Measurements from ENCODE around the gene CAMK1D.

Gene CAMK1D

GRCh38 chr10:12644380-12645144, 295.2 kb downstream of the CAMK1D start:
- TF ChIP-seq EZH2 (IDR thresholded peaks at IDR 0.05; ENCODE audit: borderline replicate concordance, low read length) = no peak
- TF ChIP-seq, protein P1, sequence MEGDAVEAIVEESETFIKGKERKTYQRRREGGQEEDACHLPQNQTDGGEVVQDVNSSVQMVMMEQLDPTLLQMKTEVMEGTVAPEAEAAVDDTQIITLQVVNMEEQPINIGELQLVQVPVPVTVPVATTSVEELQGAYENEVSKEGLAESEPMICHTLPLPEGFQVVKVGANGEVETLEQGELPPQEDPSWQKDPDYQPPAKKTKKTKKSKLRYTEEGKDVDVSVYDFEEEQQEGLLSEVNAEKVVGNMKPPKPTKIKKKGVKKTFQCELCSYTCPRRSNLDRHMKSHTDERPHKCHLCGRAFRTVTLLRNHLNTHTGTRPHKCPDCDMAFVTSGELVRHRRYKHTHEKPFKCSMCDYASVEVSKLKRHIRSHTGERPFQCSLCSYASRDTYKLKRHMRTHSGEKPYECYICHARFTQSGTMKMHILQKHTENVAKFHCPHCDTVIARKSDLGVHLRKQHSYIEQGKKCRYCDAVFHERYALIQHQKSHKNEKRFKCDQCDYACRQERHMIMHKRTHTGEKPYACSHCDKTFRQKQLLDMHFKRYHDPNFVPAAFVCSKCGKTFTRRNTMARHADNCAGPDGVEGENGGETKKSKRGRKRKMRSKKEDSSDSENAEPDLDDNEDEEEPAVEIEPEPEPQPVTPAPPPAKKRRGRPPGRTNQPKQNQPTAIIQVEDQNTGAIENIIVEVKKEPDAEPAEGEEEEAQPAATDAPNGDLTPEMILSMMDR (IDR thresholded peaks at IDR 0.05; ENCODE audit: low read length) = no peak
- H2AFZ ChIP-seq (ENCODE audit: low read length) = no peak overlapping the region
- no peaks in the 10 kb centered on the region for H3F3A ChIP-seq (ENCODE audit: insufficient read depth, low read length)
- H3K27ac ChIP-seq (ENCODE audit: low read depth, low read length, poor library complexity, severe bottlenecking) = no peak overlapping the region
- H3K9me2 ChIP-seq (ENCODE audit: low read depth, low read length) = no peaks in the 10 kb centered on the region
- no peak overlapping the region for H3K4me3 ChIP-seq (ENCODE audit: low read depth, low read length, poor library complexity, severe bottlenecking)
- H3K36me3 ChIP-seq (ENCODE audit: insufficient read depth, low read length) = no peaks in the 10 kb centered on the region
- no peak overlapping the region for H3K9ac ChIP-seq (ENCODE audit: low read length)
- H3K4me2 ChIP-seq (ENCODE audit: low read length) = no peak overlapping the region
- no peaks in the 10 kb centered on the region for H3K79me2 ChIP-seq (ENCODE audit: insufficient read depth, low read length)
- no peaks in the 10 kb centered on the region for H4K20me1 ChIP-seq (ENCODE audit: insufficient read depth, low read length)
- H3K9me3 ChIP-seq (ENCODE audit: low read length) = no peaks in the 10 kb centered on the region
- H3K27me3 ChIP-seq (ENCODE audit: insufficient read depth, low read length) = no peaks in the 10 kb centered on the region
- no peaks in the 10 kb centered on the region for H3K4me1 ChIP-seq (ENCODE audit: insufficient read depth, low read length, severe bottlenecking)

GRCh38 chr10:12645449-12645848, 296.1 kb downstream of the CAMK1D start:
- H3K9me2 ChIP-seq (ENCODE audit: low read depth, low read length) = no peaks in the 10 kb centered on the region
- no peaks in the 10 kb centered on the region for H3K4me1 ChIP-seq (ENCODE audit: insufficient read depth, low read length, severe bottlenecking)
- no peaks in the 10 kb centered on the region for H3K79me2 ChIP-seq (ENCODE audit: insufficient read depth, low read length)
- no peaks in the 10 kb centered on the region for H3K9me3 ChIP-seq (ENCODE audit: low read length)
- no peaks in the 10 kb centered on the region for H3K27me3 ChIP-seq (ENCODE audit: insufficient read depth, low read length)
- no peak overlapping the region for H3K4me2 ChIP-seq (ENCODE audit: low read length)
- H2AFZ ChIP-seq (ENCODE audit: low read length) = no peak overlapping the region
- no peak overlapping the region for H3K9ac ChIP-seq (ENCODE audit: low read length)
- H3K36me3 ChIP-seq (ENCODE audit: insufficient read depth, low read length) = no peaks in the 10 kb centered on the region
- H3K27ac ChIP-seq (ENCODE audit: low read depth, low read length, poor library complexity, severe bottlenecking) = no peak overlapping the region
- H4K20me1 ChIP-seq (ENCODE audit: insufficient read depth, low read length) = no peaks in the 10 kb centered on the region
- no peak for TF ChIP-seq EZH2 (IDR thresholded peaks at IDR 0.05; ENCODE audit: borderline replicate concordance, low read length)
- TF ChIP-seq, protein P1 (IDR thresholded peaks at IDR 0.05; ENCODE audit: low read length) = no peak
- H3K4me3 ChIP-seq (ENCODE audit: low read depth, low read length, poor library complexity, severe bottlenecking) = no peak overlapping the region
- H3F3A ChIP-seq (ENCODE audit: insufficient read depth, low read length) = no peaks in the 10 kb centered on the region

- no peak overlapping the region for H3K9ac ChIP-seq (ENCODE audit: low read length)
Measured at GRCh38 chr10:12649012-12649584, 299.8 kb downstream of the CAMK1D start.

More at GRCh38 chr10:12649012-12649584, 299.8 kb downstream of the CAMK1D start:
- Histone ChIP-seq H3K36me3 (ENCODE audit: insufficient read depth, low read length) (no peaks in the 10 kb centered on the region), H3F3A (ENCODE audit: insufficient read depth, low read length) (no peaks in the 10 kb centered on the region), H4K20me1 (ENCODE audit: insufficient read depth, low read length) (no peaks in the 10 kb centered on the region), H3K9me2 (ENCODE audit: low read depth, low read length) (no peaks in the 10 kb centered on the region), H3K4me3 (ENCODE audit: low read depth, low read length, poor library complexity, severe bottlenecking) (no peak overlapping the region), H3K4me1 (ENCODE audit: insufficient read depth, low read length, severe bottlenecking) (no peaks in the 10 kb centered on the region), H3K27ac (ENCODE audit: low read depth, low read length, poor library complexity, severe bottlenecking) (no peak overlapping the region), H3K9me3 (ENCODE audit: low read length) (no peaks in the 10 kb centered on the region), H3K4me2 (ENCODE audit: low read length) (no peak overlapping the region), H3K79me2 (ENCODE audit: insufficient read depth, low read length) (no peaks in the 10 kb centered on the region), H2AFZ (ENCODE audit: low read length) (no peak overlapping the region), H3K27me3 (ENCODE audit: insufficient read depth, low read length) (no peaks in the 10 kb centered on the region)
- TF ChIP-seq, protein P1 (IDR thresholded peaks at IDR 0.05; ENCODE audit: low read length) = no peak
- no peak for TF ChIP-seq EZH2 (IDR thresholded peaks at IDR 0.05; ENCODE audit: borderline replicate concordance, low read length)
